Neural cell (in vitro differentiated cells): ENCODE measurements around the gene ADK. TPM values are rescaled to one million over a fixed set of nuclear protein-coding genes. Genes with fewer than 3 reads are reported as not detected.

Experiments used
- H2AFZ ChIP-seq: fragments of 200-600, 300-800 bp; sonication (generic), shearing (Covaris generic); 2 replicates; pipeline ENCODE4 v1.6.0; 2014; ENCODE audit warnings: low read depth, mild to moderate bottlenecking, antibody characterized with exemption, low read length, moderate library complexity
- H3F3A ChIP-seq: fragments of 200-600 bp; shearing (Covaris generic); 2 replicates; pipeline ENCODE4 v1.6.1; 2016; ENCODE audit warnings: mild to moderate bottlenecking, moderate library complexity, mixed read lengths, antibody characterized with exemption, low read length; ENCODE audit not compliant: insufficient read depth, poor library complexity, severe bottlenecking
- H3K27ac ChIP-seq: fragments of 200-600, 300-800 bp; sonication (generic), shearing (Covaris generic); 2 replicates; pipeline ENCODE4 v1.5.1; 2014; ENCODE audit warnings: mild to moderate bottlenecking, low read length, moderate library complexity
- H3K27me3 ChIP-seq: fragments of 300-800, 200-600 bp; sonication (generic), shearing (Covaris generic); 2 replicates; pipeline ENCODE4 v1.6.0; 2014; ENCODE audit warnings: mild to moderate bottlenecking, low read depth, low read length, moderate library complexity; ENCODE audit not compliant: insufficient read depth
- H3K36me3 ChIP-seq: fragments of 300-800, 200-600 bp; sonication (generic), shearing (Covaris generic); 2 replicates; pipeline ENCODE4 v1.5.1; 2014; ENCODE audit warnings: mild to moderate bottlenecking, antibody characterized with exemption, low read length, moderate library complexity; ENCODE audit not compliant: insufficient read depth
- H3K4me2 ChIP-seq: fragments of 300-800, 200-600 bp; sonication (generic), shearing (Covaris generic); 2 replicates; pipeline ENCODE4 v1.6.0; 2014; ENCODE audit warnings: mild to moderate bottlenecking, low read length
- H3K4me3 ChIP-seq: fragments of 300-800, 200-600 bp; sonication (generic), shearing (Covaris generic); 2 replicates; pipeline ENCODE4 v1.5.1; 2014; ENCODE audit warnings: mild to moderate bottlenecking, low read length, moderate library complexity
- H3K79me2 ChIP-seq: fragments of 200-600 bp; shearing (Covaris generic); replicated peaks from 2 replicates; pipeline ENCODE4 v1.6.0; 2014; ENCODE audit warnings: mild to moderate bottlenecking, low read length, moderate library complexity; ENCODE audit not compliant: insufficient read depth
- H3K9ac ChIP-seq: fragments of 300-800, 200-600 bp; sonication (generic), shearing (Covaris generic); 2 replicates; pipeline ENCODE4 v1.6.1; 2016; ENCODE audit warnings: mild to moderate bottlenecking, low read length, mixed read lengths
- H3K9me2 ChIP-seq: fragments of 200-600 bp; shearing (Covaris generic); 2 replicates; pipeline ENCODE4 v1.6.1; 2016; ENCODE audit warnings: mild to moderate bottlenecking, low read length, mixed read lengths; ENCODE audit not compliant: insufficient read depth
- H3K9me3 ChIP-seq: fragments of 200-600, 300-800 bp; sonication (generic), shearing (Covaris generic); 2 replicates; pipeline ENCODE4 v1.6.1; 2016; ENCODE audit warnings: mild to moderate bottlenecking, mixed run types, low read length, moderate library complexity, mixed read lengths
- H4K20me1 ChIP-seq: fragments of 200-600 bp; shearing (Covaris generic); 2 replicates; pipeline ENCODE4 v1.6.1; 2016; ENCODE audit warnings: mild to moderate bottlenecking, mixed run types; ENCODE audit not compliant: insufficient read depth
- CTCF ChIP-seq: fragments of 450-650 bp; IDR thresholded peaks from 2 replicates; pipeline ENCODE4 v1.5.1; 2014; ENCODE audit warnings: antibody characterized with exemption, mild to moderate bottlenecking, moderate library complexity; ENCODE audit not compliant: poor library complexity, severe bottlenecking
- EP300 ChIP-seq: fragments of 450-650 bp; conservative IDR thresholded peaks from 2 replicates; pipeline ENCODE4 v1.6.1; 2014; ENCODE audit warnings: antibody characterized with exemption, mild to moderate bottlenecking, moderate library complexity; ENCODE audit not compliant: poor library complexity, severe bottlenecking
- EZH2 ChIP-seq: fragments of 200-600, 300-800 bp; shearing (Covaris generic), sonication (generic); IDR thresholded peaks from 2 replicates; pipeline ENCODE4 v1.6.1; 2014; ENCODE audit warnings: antibody characterized with exemption, low read length, borderline replicate concordance, mild to moderate bottlenecking; ENCODE audit not compliant: insufficient read depth, poor library complexity, severe bottlenecking
- MXI1 ChIP-seq: fragments of 450-650 bp; conservative IDR thresholded peaks from 2 replicates; pipeline ENCODE4 v1.6.1; 2014; ENCODE audit warnings: antibody characterized with exemption, mild to moderate bottlenecking; ENCODE audit not compliant: poor library complexity, severe bottlenecking
- POLR2AphosphoS5 ChIP-seq: IDR thresholded peaks from 2 replicates; pipeline ENCODE4 v1.6.1; 2012
- REST ChIP-seq: IDR thresholded peaks from 2 replicates; pipeline ENCODE4 v1.6.1; 2012; ENCODE audit warnings: borderline replicate concordance
- SMC3 ChIP-seq: fragments of 450-650 bp; conservative IDR thresholded peaks from 2 replicates; pipeline ENCODE4 v1.6.1; 2014; ENCODE audit warnings: antibody characterized with exemption, mild to moderate bottlenecking, moderate library complexity; ENCODE audit not compliant: poor library complexity
- TAF1 ChIP-seq: IDR thresholded peaks from 2 replicates; pipeline ENCODE4 v1.6.1; 2012; ENCODE audit warnings: low read depth
- polyA plus RNA-seq: library from polyadenylated mRNA; depleted of rRNA; stranded (reverse); fragments of >200 nt; gene quantifications from 2 replicates; pipeline ENCODE4 v1.2.3, GENCODE V29; 2014

ADK gene
- polyA plus RNA-seq, 1 donor from 2014 or later: 19.5 TPM

- TF ChIP-seq CTCF (no peak), SMC3 (no peak), MXI1 (no peak)
Measured at GRCh38 chr10:74425456-74426001, 274.5 kb downstream of the ADK start (continued).

- H3K9me2 ChIP-seq: no peaks in the 10 kb centered on the region
- H3K79me2 ChIP-seq: no peaks in the 10 kb centered on the region
- no peak overlapping the region for H3K4me3 ChIP-seq
- no peak overlapping the region for H3K4me2 ChIP-seq
- peaks cover 9% of the 10 kb centered on the region for H3F3A ChIP-seq
- no peaks in the 10 kb centered on the region for H3K9me3 ChIP-seq
- no peaks in the 10 kb centered on the region for H4K20me1 ChIP-seq
- no peak overlapping the region for H3K27ac ChIP-seq
- no peak overlapping the region for H3K9ac ChIP-seq
- H2AFZ ChIP-seq: no peak overlapping the region
- H3K36me3 ChIP-seq: no peaks in the 10 kb centered on the region
- H3K27me3 ChIP-seq: no peaks in the 10 kb centered on the region
- no peak for TF ChIP-seq REST
- no peak for TF ChIP-seq SMC3
- no peak for TF ChIP-seq MXI1
- TF ChIP-seq EP300: no peak
Measured at GRCh38 chr10:74431816-74432215, 280.8 kb downstream of the ADK start.

- no peak overlapping the region for H2AFZ ChIP-seq
- H3K27me3 ChIP-seq: no peaks in the 10 kb centered on the region
- peak overlapping the region; percentile 31 for H3K4me2 ChIP-seq
- no peaks in the 10 kb centered on the region for H3K36me3 ChIP-seq
- no peaks in the 10 kb centered on the region for H3K79me2 ChIP-seq
- H3K27ac ChIP-seq: peak overlapping the region; percentile 69
- no peak overlapping the region for H3K9ac ChIP-seq
- H3K9me3 ChIP-seq: no peaks in the 10 kb centered on the region
- H4K20me1 ChIP-seq: no peaks in the 10 kb centered on the region
- no peaks in the 10 kb centered on the region for H3K9me2 ChIP-seq
- peaks cover 9% of the 10 kb centered on the region for H3F3A ChIP-seq
- TF ChIP-seq TAF1 (no peak), POLR2AphosphoS5 (peak; percentile 63), EZH2 (no peak)
- H3K4me3 ChIP-seq: peak overlapping the region; percentile 42
Measured at GRCh38 chr10:74432841-74433594, 282.0 kb downstream of the ADK start.
